Measurements from ENCODE around the gene RASA2. TPM values are rescaled to one million over a fixed set of nuclear protein-coding genes. Genes with fewer than 3 reads are reported as not detected.
A peak's percentile ranks its signal among the peaks of the same experiment; 100 is the strongest.

RASA2 gene
- total and polyA plus RNA-seq, 12 donors: 1.4 to 7.7 (median 5.1) TPM

- TF ChIP-seq CTCF (IDR thresholded peaks at IDR 0.05): no peak
- Histone ChIP-seq H3K4me3 (no peak overlapping the region), H3K9me3 (peaks cover 0 to 9% (median 0%) of the 10 kb centered on the region in 11 donors), H3K36me3 (peaks cover 0 to 77% (median 17%) of the 10 kb centered on the region in 9 donors), H3K4me1 (peaks cover 0 to 4% (median 0%) of the 10 kb centered on the region in 9 donors), H3K27ac (no peak overlapping the region), H3K27me3 (no peaks in the 10 kb centered on the region)
- 89 to 94% methylated on average over 3 of the region's 3 CpGs for WGBS, 2 donors
- no peak for ATAC-seq
- no peak for DNase-seq
- intact Hi-C loops (cut with DNase I): no loop called here
Observed at GRCh38 chr3:141519587-141519986, 32.8 kb downstream of the RASA2 start.

GRCh38 chr3:141521781-141522180 lies 35.0 kb downstream of the RASA2 start:
- Histone ChIP-seq H3K4me3 (no peak overlapping the region), H3K9me3 (peaks cover 0 to 5% (median 0%) of the 10 kb centered on the region in 11 donors), H3K27me3 (no peaks in the 10 kb centered on the region), H3K4me1 (peaks cover 0 to 26% (median 0%) of the 10 kb centered on the region in 9 donors), H3K36me3 (peaks cover 0 to 60% (median 10%) of the 10 kb centered on the region in 9 donors), H3K27ac (no peak overlapping the region)
- intact Hi-C loops (cut with DNase I): no loop called here
- TF ChIP-seq CTCF (IDR thresholded peaks at IDR 0.05): no peak
- no peak for DNase-seq
- no peak for ATAC-seq

GRCh38 chr3:141523615-141524375 lies 37.0 kb downstream of the RASA2 start:
- no peak overlapping the region for H3K27ac ChIP-seq
- H3K4me1 ChIP-seq: peaks cover 0 to 43% (median 2%) of the 10 kb centered on the region in 9 donors
- ATAC-seq (no peak), DNase-seq (no peak)
- H3K36me3 ChIP-seq: peaks cover 0 to 42% (median 3%) of the 10 kb centered on the region in 9 donors
- no peaks in the 10 kb centered on the region for H3K27me3 ChIP-seq
- WGBS, 2 donors: 96 to 97% methylated on average over 4 of the region's 4 CpGs
- no peak for TF ChIP-seq CTCF (IDR thresholded peaks at IDR 0.05)
- H3K4me3 ChIP-seq: no peak overlapping the region
- intact Hi-C loops (cut with DNase I): no loop called here
- H3K9me3 ChIP-seq: no peaks in the 10 kb centered on the region

GRCh38 chr3:141524988-141525387 lies 38.2 kb downstream of the RASA2 start:
- DNase-seq: no peak
- Histone ChIP-seq H3K36me3 (peaks cover 0 to 30% (median 3%) of the 10 kb centered on the region in 9 donors), H3K4me3 (no peak overlapping the region), H3K27ac (peak overlapping the region in 1 of 10 donors; percentile 45), H3K9me3 (no peaks in the 10 kb centered on the region), H3K4me1 (peaks cover 0 to 55% (median 14%) of the 10 kb centered on the region in 9 donors), H3K27me3 (no peaks in the 10 kb centered on the region)
- no peak for ATAC-seq
- 45 to 47% methylated on average over 1 of the region's 1 CpG for WGBS, 2 donors
- no peak for TF ChIP-seq CTCF (IDR thresholded peaks at IDR 0.05)
- intact Hi-C loops (cut with DNase I): no loop called here

All from heart right ventricle (tissue), 16 donors.